Effector memory CD4-positive, alpha-beta T cell (primary cell): ENCODE measurements around the gene A4GNT.
"Not testable (repeated sequence)": the region's sequence is repeated elsewhere in the genome, so short reads cannot be mapped to it uniquely, and the experiment has no call there.

ENCODE experiments used
- DNase-seq, 3 donors: peaks; one replicate each; pipeline ENCODE4 v3.0.0-alpha.2; 2020
- H3K27ac ChIP-seq: 2 replicates; pipeline ENCODE4 v1.7.0; 2013; ENCODE audit warnings: mild to moderate bottlenecking, low read length, moderate library complexity; ENCODE audit not compliant: insufficient read depth, poor library complexity, severe bottlenecking
- H3K27me3 ChIP-seq: replicated peaks from 2 replicates; pipeline ENCODE4 v1.7.0; 2013; ENCODE audit warnings: mild to moderate bottlenecking, low read length; ENCODE audit not compliant: insufficient read depth, control insufficient read depth, poor library complexity, severe bottlenecking
- H3K36me3 ChIP-seq: 2 replicates; pipeline ENCODE4 v1.7.0; 2013; ENCODE audit warnings: mild to moderate bottlenecking, low read length, moderate library complexity; ENCODE audit not compliant: control insufficient read depth, insufficient read depth
- H3K4me1 ChIP-seq: 2 replicates; pipeline ENCODE4 v1.7.0; 2013; ENCODE audit warnings: low read length, mild to moderate bottlenecking; ENCODE audit not compliant: control insufficient read depth, insufficient read depth, poor library complexity, severe bottlenecking
- H3K4me3 ChIP-seq: 2 replicates; pipeline ENCODE4 v1.7.0; 2013; ENCODE audit warnings: low read length, low read depth, mild to moderate bottlenecking; ENCODE audit not compliant: insufficient read depth, poor library complexity, severe bottlenecking
- H3K9me3 ChIP-seq: 2 replicates; pipeline ENCODE4 v1.7.0; 2013; ENCODE audit warnings: mild to moderate bottlenecking, low read length, moderate library complexity; ENCODE audit not compliant: control insufficient read depth

A4GNT gene

GRCh38 chr3:138099417-138099816 lies 32.8 kb downstream of the A4GNT start:
- H3K36me3 ChIP-seq, result no peaks in the 10 kb centered on the region
- H3K9me3 ChIP-seq, result no peaks in the 10 kb centered on the region
- no peak overlapping the region for H3K27ac ChIP-seq
- H3K4me1 ChIP-seq, result no peaks in the 10 kb centered on the region
- no peak overlapping the region for H3K4me3 ChIP-seq
- DNase-seq, result no peak
- H3K27me3 ChIP-seq, result no peaks in the 10 kb centered on the region

GRCh38 chr3:138097192-138098172 lies 34.7 kb downstream of the A4GNT start:
- Histone ChIP-seq H3K4me3 (no peak overlapping the region), H3K36me3 (no peaks in the 10 kb centered on the region), H3K27me3 (no peaks in the 10 kb centered on the region), H3K4me1 (no peaks in the 10 kb centered on the region), H3K9me3 (no peaks in the 10 kb centered on the region), H3K27ac (no peak overlapping the region)
- DNase-seq, result no peak

GRCh38 chr3:138093721-138094120 lies 38.5 kb downstream of the A4GNT start:
- no peaks in the 10 kb centered on the region for H3K9me3 ChIP-seq
- H3K36me3 ChIP-seq, result no peaks in the 10 kb centered on the region
- H3K4me1 ChIP-seq, result no peaks in the 10 kb centered on the region
- no peaks in the 10 kb centered on the region for H3K27me3 ChIP-seq
- DNase-seq, result no peak
- no peak overlapping the region for H3K27ac ChIP-seq
- H3K4me3 ChIP-seq, result no peak overlapping the region

- H3K36me3 ChIP-seq, result no peaks in the 10 kb centered on the region
- H3K27ac ChIP-seq, result no peak overlapping the region
- DNase-seq, result no peak
- no peak overlapping the region for H3K4me3 ChIP-seq
- H3K27me3 ChIP-seq, result no peaks in the 10 kb centered on the region
- no peaks in the 10 kb centered on the region for H3K9me3 ChIP-seq
- no peaks in the 10 kb centered on the region for H3K4me1 ChIP-seq
Observed at GRCh38 chr3:138092023-138092422, 40.2 kb downstream of the A4GNT start.

GRCh38 chr3:138089091-138089490 lies 43.1 kb downstream of the A4GNT start:
- no peaks in the 10 kb centered on the region for H3K9me3 ChIP-seq
- H3K4me1 ChIP-seq, result no peaks in the 10 kb centered on the region
- no peaks in the 10 kb centered on the region for H3K36me3 ChIP-seq
- no peaks in the 10 kb centered on the region for H3K27me3 ChIP-seq
- no peak for DNase-seq
- H3K27ac ChIP-seq, result no peak overlapping the region
- no peak overlapping the region for H3K4me3 ChIP-seq

- peaks cover 11% of the 10 kb centered on the region for H3K4me1 ChIP-seq
- not testable (repeated sequence) for H3K27ac ChIP-seq, H3K36me3 ChIP-seq, H3K4me3 ChIP-seq, DNase-seq, H3K9me3 ChIP-seq, H3K27me3 ChIP-seq
Observed at GRCh38 chr3:138085745-138086144, 46.4 kb downstream of the A4GNT start.

- H3K27me3 ChIP-seq, result no peaks in the 10 kb centered on the region
- no peak overlapping the region for H3K27ac ChIP-seq
- H3K36me3 ChIP-seq, result no peaks in the 10 kb centered on the region
- no peak overlapping the region for H3K4me3 ChIP-seq
- no peaks in the 10 kb centered on the region for H3K9me3 ChIP-seq
- no peak for DNase-seq
- peaks cover 11% of the 10 kb centered on the region for H3K4me1 ChIP-seq
Observed at GRCh38 chr3:138084196-138084595, 48.0 kb downstream of the A4GNT start.

GRCh38 chr3:138082992-138083386 lies 49.2 kb downstream of the A4GNT start:
- no peak for DNase-seq
- Histone ChIP-seq H3K4me1 (peaks cover 11% of the 10 kb centered on the region), H3K27ac (no peak overlapping the region), H3K27me3 (no peaks in the 10 kb centered on the region), H3K4me3 (no peak overlapping the region), H3K36me3 (no peaks in the 10 kb centered on the region), H3K9me3 (no peaks in the 10 kb centered on the region)

GRCh38 chr3:138082085-138082991 lies 49.9 kb downstream of the A4GNT start:
- Histone ChIP-seq H3K27me3 (no peaks in the 10 kb centered on the region), H3K9me3 (no peaks in the 10 kb centered on the region), H3K4me3 (no peak overlapping the region), H3K4me1 (peaks cover 11% of the 10 kb centered on the region), H3K27ac (no peak overlapping the region), H3K36me3 (no peaks in the 10 kb centered on the region)
- no peak for DNase-seq
